K562 (cell line): ENCODE measurements around the gene RAB3D. TPM values are rescaled to one million over a fixed set of nuclear protein-coding genes. Genes with fewer than 3 reads are reported as not detected.

Experiments used
- DLX4 ChIP-seq: fragments of 250-450 bp; sonication (Bioruptor Pico); IDR thresholded peaks from 2 replicates; pipeline ENCODE4 v1.6.1; 2021; ENCODE audit warnings: mild to moderate bottlenecking
- EHMT2 ChIP-seq: fragments of 450-650 bp; IDR thresholded peaks from 2 replicates; pipeline ENCODE4 v1.6.1; 2018; ENCODE audit warnings: antibody characterized with exemption
- ETV1 ChIP-seq: fragments of 450-650 bp; conservative IDR thresholded peaks from 2 replicates; pipeline ENCODE4 v1.6.1; 2016; ENCODE audit warnings: missing genetic modification characterization, control low read depth, low read depth, missing compliant biosample characterization
- FOXA1 ChIP-seq: fragments of 450-650 bp; IDR thresholded peaks from 2 replicates; pipeline ENCODE4 v1.6.1; 2016; ENCODE audit warnings: mild to moderate bottlenecking, borderline replicate concordance
- HNRNPL ChIP-seq: fragments of 200-400 bp; formaldehyde crosslinking; IDR thresholded peaks from 2 replicates; pipeline ENCODE4 v1.6.1; 2017; ENCODE audit warnings: low read depth, mild to moderate bottlenecking, low read length
- IFI16 ChIP-seq: fragments of 250-450 bp; sonication (Bioruptor Pico); IDR thresholded peaks from 2 replicates; pipeline ENCODE4 v2.1.2; 2022; ENCODE audit warnings: mild to moderate bottlenecking, inconsistent platforms
- KAT8 ChIP-seq: fragments of 450-650 bp; IDR thresholded peaks from 2 replicates; pipeline ENCODE4 v1.6.1; 2016; ENCODE audit warnings: low read depth, mild to moderate bottlenecking
- MLLT1 ChIP-seq, 2 experiments: fragments of 450-650 bp; IDR thresholded peaks; 2 replicates each; pipeline ENCODE4 v1.6.1; 2016
- NFXL1 ChIP-seq: fragments of 450-650 bp; formaldehyde crosslinking; IDR thresholded peaks from 2 replicates; pipeline ENCODE4 v1.4.0; 2021; ENCODE audit warnings: mild to moderate bottlenecking
- PTTG1 ChIP-seq: fragments of 450-650 bp; IDR thresholded peaks from 2 replicates; pipeline ENCODE4 v1.6.1; 2016; ENCODE audit warnings: low read depth, mild to moderate bottlenecking, missing genetic modification characterization, missing compliant biosample characterization
- RB1 ChIP-seq: fragments of 450-650 bp; IDR thresholded peaks from 2 replicates; pipeline ENCODE4 v1.6.1; 2017; ENCODE audit warnings: low read depth, mild to moderate bottlenecking
- SIN3A ChIP-seq, 2 experiments: fragments of 150-350 bp in 1 of 2; IDR thresholded peaks; 2 replicates each; pipeline ENCODE4 v1.6.1; 2011 to 2016; ENCODE audit warnings: borderline replicate concordance in 2 of 2, low read depth in 2 of 2, low read length in 2 of 2, mild to moderate bottlenecking in 2 of 2, moderate library complexity in 2 of 2; ENCODE audit not compliant: control insufficient read depth in 1 of 2
- SMARCC2 ChIP-seq: fragments of 450-650 bp; IDR thresholded peaks from 2 replicates; pipeline ENCODE4 v1.6.1; 2017; ENCODE audit warnings: antibody characterized with exemption, moderate library complexity, mild to moderate bottlenecking, low read depth
- TEAD2 ChIP-seq: fragments of 450-650 bp; IDR thresholded peaks from 2 replicates; pipeline ENCODE4 v1.6.1; 2016; ENCODE audit warnings: missing genetic modification characterization, control low read depth, missing compliant biosample characterization
- THRB ChIP-seq: fragments of 450-650 bp; formaldehyde crosslinking; conservative IDR thresholded peaks from 2 replicates; pipeline ENCODE4 v1.4.0; 2022; ENCODE audit warnings: mild to moderate bottlenecking, missing genetic modification characterization
- TRIM28 ChIP-seq: fragments of 450-650 bp; IDR thresholded peaks from 2 replicates; pipeline ENCODE4 v1.6.1; 2017
- WHSC1 ChIP-seq: IDR thresholded peaks from one replicate; pipeline ENCODE4 v1.6.1; 2012; ENCODE audit warnings: low read length, control low read depth, inconsistent platforms
- YBX1 ChIP-seq: fragments of 450-650 bp; IDR thresholded peaks from 2 replicates; pipeline ENCODE4 v1.7.1; 2016; ENCODE audit warnings: mild to moderate bottlenecking
- ZNF263 ChIP-seq: sonication (generic); formaldehyde crosslinking; IDR thresholded peaks from 2 replicates; pipeline ENCODE4 v1.8.0; 2022; ENCODE audit warnings: mild to moderate bottlenecking, missing genetic modification reagents, borderline replicate concordance
- ZNF445 ChIP-seq: fragments of 250-450 bp; sonication (Bioruptor Pico); IDR thresholded peaks from 2 replicates; pipeline ENCODE4 v1.4.0; 2020; ENCODE audit warnings: low read depth, mild to moderate bottlenecking, moderate library complexity
- ZNF507 ChIP-seq: conservative IDR thresholded peaks from 2 replicates; pipeline ENCODE4 v1.6.1; 2017; ENCODE audit warnings: missing genetic modification characterization, missing compliant biosample characterization
- ZNF609 ChIP-seq: sonication (generic); formaldehyde crosslinking; IDR thresholded peaks from 2 replicates; pipeline ENCODE4 v1.8.1; 2023; ENCODE audit warnings: missing genetic modification reagents, mild to moderate bottlenecking, borderline replicate concordance
- ZNF764 ChIP-seq: fragments of 250-450 bp; sonication (Bioruptor Pico); IDR thresholded peaks from 2 replicates; pipeline ENCODE4 v1.4.0; 2020; ENCODE audit warnings: low read depth, mild to moderate bottlenecking, moderate library complexity
- ZNF785 ChIP-seq: fragments of 250-450 bp; sonication (Bioruptor Pico); IDR thresholded peaks from 2 replicates; pipeline ENCODE4 v1.4.0; 2020; ENCODE audit warnings: mild to moderate bottlenecking
- polyA plus RNA-seq, 8 experiments: library from polyadenylated mRNA; depleted of rRNA in 4 of 8; stranded (reverse) in 5 of 8; unstranded in 3 of 8; fragments of >200 nt; fragmentation: Nextera tagmentation in 2 of 8; fragmentation: Illumina TruSeq in 1 of 8; extraction: Ambion mirVana in 2 of 8; extraction: Trizol in 1 of 8; gene quantifications; 2 replicates each; pipeline versions ENCODE4 v1.2.1 to v1.2.3, GENCODE V29; 2011 to 2014; ENCODE audit warnings: inconsistent platforms in 1 of 8, missing spikeins in 1 of 8
- total RNA-seq, 7 experiments: library from RNA; depleted of rRNA in 6 of 7; stranded (reverse); fragments of >200 nt in 6 of 7; fragmentation: Illumina TruSeq in 2 of 7; extraction: Trizol in 2 of 7; gene quantifications; 2 replicates each; pipeline versions ENCODE4 v1.2.1 to v1.2.3, GENCODE V29; 2011 to 2021; ENCODE audit warnings: low replicate concordance in 1 of 7

Gene RAB3D
- total and polyA plus RNA-seq, 9 of the 15 experiments (the other 6 are each of a cell fraction or from before 2014, with no cell fraction given), result 0.34 to 3.3 (median 1.3) TPM

- TF ChIP-seq SIN3A (IDR thresholded peaks at IDR 0.05; ENCODE audit: borderline replicate concordance in 2 of 2, control insufficient read depth in 1 of 2, low read depth in 2 of 2, low read length in 2 of 2) (no peak), ZNF764 (CRISPR knock-in tag) (no peak), TRIM28 (peak; percentile 83), ZNF445 (no peak), THRB (no peak), YBX1 (no peak), RB1 (no peak), ETV1 (no peak), WHSC1 (no peak), DLX4 (CRISPR knock-in tag) (no peak), FOXA1 (no peak), EHMT2 (peak; percentile 72), ZNF609 (CRISPR knock-in tag) (no peak), NFXL1 (CRISPR knock-in tag) (no peak), MLLT1 (IDR thresholded peaks at IDR 0.05) (no peak), SMARCC2 (no peak), ZNF263 (CRISPR knock-in tag) (no peak), ZNF785 (CRISPR knock-in tag) (no peak), IFI16 (CRISPR knock-in tag) (no peak), HNRNPL (no peak), PTTG1 (tag) (no peak), TEAD2 (tag) (no peak), KAT8 (no peak), ZNF507 (tag) (no peak)
Measured at GRCh38 chr19:11349171-11349570, 9.7 kb upstream of the RAB3D start (continued).
